ENCODE results near the gene MMAB.

MMAB gene

GRCh38 chr12:109583733-109584132 lies 10.4 kb upstream of the MMAB start:
- H3K4me1 ChIP-seq (ENCODE audit: low read length), result no peaks in the 10 kb centered on the region
- peaks cover 49% of the 10 kb centered on the region for H3K36me3 ChIP-seq (replicated peaks; ENCODE audit: low read depth, low read length)
- no peaks in the 10 kb centered on the region for H3K9me3 ChIP-seq (ENCODE audit: insufficient read depth, low read length)
- no peak overlapping the region for H3K27ac ChIP-seq (ENCODE audit: low read length)
- no peak overlapping the region for H2AFZ ChIP-seq (ENCODE audit: low read depth, low read length)
- TF ChIP-seq CTCF (IDR thresholded peaks at IDR 0.05; ENCODE audit: low read depth, low read length) (no peak), EZH2phosphoT487 (IDR thresholded peaks at IDR 0.05; ENCODE audit: low read depth) (no peak)
- H3K27me3 ChIP-seq (ENCODE audit: low read depth, low read length), result no peaks in the 10 kb centered on the region
- no peaks in the 10 kb centered on the region for H3K79me2 ChIP-seq (ENCODE audit: low read length)
- no peak overlapping the region for H3K4me2 ChIP-seq (ENCODE audit: low read length)
- H4K20me1 ChIP-seq (ENCODE audit: insufficient read depth, low read length), result no peaks in the 10 kb centered on the region
- no peak overlapping the region for H3K9ac ChIP-seq (ENCODE audit: low read length)
- no peak overlapping the region for H3K4me3 ChIP-seq (ENCODE audit: low read length)

GRCh38 chr12:109582636-109583035 lies 9.3 kb upstream of the MMAB start:
- no peaks in the 10 kb centered on the region for H3K79me2 ChIP-seq (ENCODE audit: low read length)
- peaks cover 52% of the 10 kb centered on the region for H3K36me3 ChIP-seq (replicated peaks; ENCODE audit: low read depth, low read length)
- no peak overlapping the region for H3K4me2 ChIP-seq (ENCODE audit: low read length)
- no peaks in the 10 kb centered on the region for H3K9me3 ChIP-seq (ENCODE audit: insufficient read depth, low read length)
- H3K4me1 ChIP-seq (ENCODE audit: low read length), result no peaks in the 10 kb centered on the region
- no peak overlapping the region for H2AFZ ChIP-seq (ENCODE audit: low read depth, low read length)
- no peak overlapping the region for H3K9ac ChIP-seq (ENCODE audit: low read length)
- H3K27me3 ChIP-seq (ENCODE audit: low read depth, low read length), result no peaks in the 10 kb centered on the region
- H3K4me3 ChIP-seq (ENCODE audit: low read length), result no peak overlapping the region
- no peak overlapping the region for H3K27ac ChIP-seq (ENCODE audit: low read length)
- H4K20me1 ChIP-seq (ENCODE audit: insufficient read depth, low read length), result no peaks in the 10 kb centered on the region
- TF ChIP-seq CTCF (IDR thresholded peaks at IDR 0.05; ENCODE audit: low read depth, low read length) (no peak), EZH2phosphoT487 (IDR thresholded peaks at IDR 0.05; ENCODE audit: low read depth) (no peak)

- TF ChIP-seq EZH2phosphoT487 (IDR thresholded peaks at IDR 0.05; ENCODE audit: low read depth) (no peak), CTCF (IDR thresholded peaks at IDR 0.05; ENCODE audit: low read depth, low read length) (no peak)
- Histone ChIP-seq H3K4me2 (ENCODE audit: low read length) (no peak overlapping the region), H3K9ac (ENCODE audit: low read length) (no peak overlapping the region), H3K79me2 (ENCODE audit: low read length) (no peaks in the 10 kb centered on the region), H3K36me3 (replicated peaks; ENCODE audit: low read depth, low read length) (peaks cover 55% of the 10 kb centered on the region), H2AFZ (ENCODE audit: low read depth, low read length) (no peak overlapping the region), H4K20me1 (ENCODE audit: insufficient read depth, low read length) (no peaks in the 10 kb centered on the region), H3K27me3 (ENCODE audit: low read depth, low read length) (no peaks in the 10 kb centered on the region), H3K4me1 (ENCODE audit: low read length) (no peaks in the 10 kb centered on the region), H3K4me3 (ENCODE audit: low read length) (no peak overlapping the region), H3K27ac (ENCODE audit: low read length) (no peak overlapping the region), H3K9me3 (ENCODE audit: insufficient read depth, low read length) (no peaks in the 10 kb centered on the region)
Observed at GRCh38 chr12:109581856-109582255, 8.6 kb upstream of the MMAB start.

- TF ChIP-seq EZH2phosphoT487 (IDR thresholded peaks at IDR 0.05; ENCODE audit: low read depth), result no peak
- Histone ChIP-seq H2AFZ (ENCODE audit: low read depth, low read length) (no peak overlapping the region), H3K9me3 (ENCODE audit: insufficient read depth, low read length) (no peaks in the 10 kb centered on the region), H3K4me3 (ENCODE audit: low read length) (no peak overlapping the region), H3K4me2 (ENCODE audit: low read length) (no peak overlapping the region), H3K27me3 (ENCODE audit: low read depth, low read length) (no peaks in the 10 kb centered on the region), H3K36me3 (replicated peaks; ENCODE audit: low read depth, low read length) (peaks cover 55% of the 10 kb centered on the region), H4K20me1 (ENCODE audit: insufficient read depth, low read length) (no peaks in the 10 kb centered on the region), H3K9ac (ENCODE audit: low read length) (no peak overlapping the region), H3K79me2 (ENCODE audit: low read length) (no peaks in the 10 kb centered on the region), H3K4me1 (ENCODE audit: low read length) (no peaks in the 10 kb centered on the region), H3K27ac (ENCODE audit: low read length) (no peak overlapping the region)
Observed at GRCh38 chr12:109581334-109581691, 8.0 kb upstream of the MMAB start.

All from OCI-LY3 (cell line).